DMS153 treated with DMSO at 0.1 percent for 48 hours (cell line): Measurements from ENCODE around the gene TEX10.
"Not testable (repeated sequence)": the region's sequence is repeated elsewhere in the genome, so short reads cannot be mapped to it uniquely, and the experiment has no call there.

Experiments used
- DNase-seq: peaks from one replicate; lab custom pipeline; 2025; ENCODE audit not compliant: unreplicated experiment; lab: John Stamatoyannopoulos, UW

Gene TEX10

DNA sequence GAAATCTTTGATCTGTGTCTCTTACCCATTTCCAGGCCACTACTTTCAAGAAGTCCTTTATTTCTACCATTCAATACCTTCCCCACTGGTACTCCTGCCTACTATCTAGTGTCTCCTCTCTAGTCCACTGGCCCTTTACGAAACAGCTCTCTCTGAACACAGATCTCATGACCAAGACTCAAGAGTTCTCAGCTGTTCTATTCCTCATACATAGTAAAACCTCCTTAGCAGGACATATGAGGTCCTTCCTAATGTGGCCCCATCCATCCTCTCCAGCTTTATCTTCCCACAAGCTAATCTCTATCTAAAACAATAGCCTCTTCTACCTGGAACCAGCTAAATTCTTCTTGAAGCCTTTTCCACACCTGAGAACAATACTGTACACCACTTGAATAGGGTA lies 2.6 kb downstream of the TEX10 start:
- no peak for DNase-seq

DNA sequence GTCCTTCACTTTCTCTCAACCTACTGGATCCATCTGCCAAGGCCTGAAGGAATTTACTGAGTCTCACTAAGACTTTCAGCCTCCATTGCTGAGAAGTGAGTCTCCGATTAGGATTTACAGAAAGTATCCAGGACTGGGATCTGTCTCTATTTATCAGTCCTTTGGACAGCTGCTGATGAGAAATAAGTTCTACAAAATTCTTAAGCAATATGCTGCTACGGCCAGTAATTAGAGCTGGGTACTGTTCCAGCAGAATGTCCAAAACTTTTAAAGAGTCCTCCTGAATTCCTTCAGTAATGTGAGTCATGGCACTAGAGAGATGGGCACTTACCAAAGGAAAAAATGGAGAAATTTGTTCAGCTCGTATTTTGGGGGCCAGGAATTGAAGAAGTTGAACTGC lies 5.9 kb downstream of the TEX10 start:
- DNase-seq = no peak

DNA sequence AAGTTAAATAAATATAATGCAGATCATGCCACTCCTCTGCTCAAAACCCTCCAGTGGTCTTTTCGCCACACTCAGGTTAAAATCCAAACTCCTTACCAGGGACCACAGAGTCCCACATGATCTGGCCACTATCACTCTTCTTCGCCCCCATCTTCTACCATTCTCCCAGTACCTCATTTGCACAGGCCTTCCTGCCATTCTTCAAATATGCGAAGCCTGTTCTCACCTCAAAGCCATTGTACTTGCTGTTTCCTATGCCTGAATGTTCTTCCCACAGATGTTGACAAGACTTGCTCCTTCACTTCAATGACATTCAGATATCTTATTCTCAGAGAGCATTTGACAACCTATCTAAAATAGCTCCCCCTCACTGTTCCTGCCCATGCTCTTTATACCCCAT lies 10.9 kb downstream of the TEX10 start:
- DNase-seq = no peak

DNA sequence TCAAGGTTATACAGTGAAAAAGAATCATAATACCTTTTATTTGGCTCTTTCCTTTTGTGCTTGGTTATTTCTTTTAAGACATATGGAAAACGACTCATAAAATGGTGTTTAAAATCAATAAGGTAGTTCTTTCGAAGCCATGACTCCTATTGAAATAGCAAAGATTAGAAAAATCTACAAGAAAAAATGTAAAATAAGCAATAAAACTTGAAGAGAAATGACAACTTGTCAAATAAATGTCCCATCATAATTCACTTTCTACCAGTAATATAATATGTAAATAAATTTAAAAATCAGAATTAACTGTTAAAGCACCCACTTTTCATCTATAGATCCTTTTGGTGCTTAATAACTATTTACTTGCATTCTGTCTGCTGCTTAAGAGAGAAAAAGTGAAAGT lies 12.5 kb downstream of the TEX10 start:
- no peak for DNase-seq

DNA sequence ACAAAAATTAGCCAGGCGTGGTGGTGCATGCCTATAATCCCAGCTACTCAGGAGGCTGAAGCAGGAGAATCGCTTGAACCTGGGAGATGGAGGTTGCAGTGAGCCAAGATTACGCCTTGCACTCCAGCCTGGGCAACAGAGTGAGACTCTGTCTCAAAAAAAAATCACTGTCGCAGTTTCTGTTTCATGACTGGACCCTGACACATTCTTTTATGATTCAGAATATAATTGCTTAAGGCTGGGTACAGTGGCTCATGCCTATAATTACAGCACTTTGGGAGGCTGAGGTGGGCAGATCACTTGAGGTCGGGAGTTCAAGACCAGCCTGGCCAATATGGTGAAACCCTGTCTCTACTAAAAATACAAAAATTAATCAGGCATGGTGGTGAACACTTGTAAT lies 14.0 kb downstream of the TEX10 start:
- not testable (repeated sequence) for DNase-seq

DNA sequence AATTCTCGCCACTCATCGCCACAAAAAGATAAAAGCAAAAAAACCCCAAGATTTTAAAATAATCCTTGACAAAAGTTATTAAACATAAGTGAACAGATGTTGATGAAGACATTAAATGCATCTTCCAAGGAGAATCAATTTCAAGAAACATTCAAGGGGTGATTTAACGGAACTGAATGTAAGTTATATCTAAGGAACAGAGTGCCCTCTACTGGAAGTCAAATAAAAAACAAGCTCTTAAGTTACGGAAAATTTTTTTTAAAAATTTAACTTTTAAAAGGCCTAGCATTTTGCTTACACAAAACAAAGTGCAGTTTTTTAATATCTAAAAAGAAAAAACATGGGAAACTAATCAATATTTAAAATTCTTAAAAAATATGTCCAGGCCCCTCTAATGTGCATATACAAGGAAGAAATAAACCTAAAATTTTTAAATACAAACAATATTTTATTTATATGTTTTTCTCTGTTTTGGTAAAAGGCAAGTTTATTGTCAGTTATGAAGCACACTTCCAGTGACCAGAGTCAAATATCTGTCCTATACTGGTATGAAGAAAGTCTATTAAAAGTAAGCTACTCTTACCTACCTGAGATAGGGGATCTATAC lies 28.0 kb downstream of the TEX10 start:
- peak; percentile 1 for DNase-seq

DNA sequence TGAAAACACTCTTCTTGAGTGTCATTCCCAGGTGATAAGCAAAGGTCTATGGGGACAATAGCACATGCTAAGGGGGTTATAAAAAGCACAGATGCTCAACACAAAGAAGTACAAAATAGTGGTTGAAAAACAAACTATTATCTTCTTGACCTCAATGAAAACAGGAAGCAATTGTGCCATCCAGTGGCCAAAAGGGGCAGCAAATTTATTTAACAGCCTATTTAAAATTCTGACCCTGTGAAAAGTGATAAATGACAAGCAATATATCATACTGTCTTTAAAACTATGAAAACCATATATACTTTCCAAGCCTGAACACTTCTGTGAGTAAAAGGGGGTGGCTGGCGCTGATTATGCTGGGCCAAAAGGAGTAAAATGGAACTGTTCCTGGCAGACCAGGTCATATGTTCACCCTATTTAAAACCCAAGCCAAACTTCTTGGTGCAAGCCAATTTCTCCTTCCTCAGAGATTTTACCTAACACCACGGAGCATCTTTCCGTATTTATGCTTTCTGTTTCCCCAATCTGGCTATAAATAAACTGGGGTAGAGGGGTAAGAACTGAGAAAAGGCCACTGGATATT lies 29.7 kb downstream of the TEX10 start:
- DNase-seq = peak; percentile 13

DNA sequence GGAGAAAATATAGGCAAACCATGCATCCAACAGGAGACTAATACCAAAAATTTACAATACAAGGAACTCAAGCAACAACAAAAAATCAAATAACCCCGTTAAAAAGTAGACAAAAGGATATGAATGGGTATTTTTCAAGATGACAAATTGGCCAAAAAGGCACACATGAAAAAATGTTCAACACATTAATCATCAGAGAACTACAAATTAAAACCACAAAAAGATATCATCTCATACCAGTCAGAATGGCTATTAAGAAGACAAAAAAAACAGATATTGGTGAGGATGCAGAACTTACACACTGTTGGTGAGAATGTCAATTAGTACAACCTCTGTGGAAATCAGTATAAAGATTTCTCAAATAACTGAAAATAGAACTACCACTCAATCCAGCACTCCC lies 35.0 kb downstream of the TEX10 start:
- no peak for DNase-seq

DNA sequence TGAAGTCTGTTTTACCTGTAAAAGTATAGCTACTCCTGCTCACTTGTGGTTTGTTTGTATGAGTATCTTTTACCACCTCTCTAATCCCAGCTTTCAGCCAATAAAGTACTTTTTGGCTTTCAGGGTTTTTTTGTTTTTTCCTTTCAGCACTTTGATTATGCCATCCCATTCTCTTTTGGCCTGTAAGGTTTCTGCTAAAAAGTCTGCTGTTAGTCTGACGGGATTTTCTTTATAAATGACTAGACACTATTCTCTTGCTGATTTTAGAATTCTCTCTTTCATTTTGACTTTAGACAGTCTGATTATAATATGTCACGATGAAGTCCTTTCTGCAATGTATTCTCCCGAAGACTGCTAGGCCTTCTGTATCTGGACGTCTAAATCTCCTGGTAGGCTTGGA lies 37.2 kb downstream of the TEX10 start:
- no peak for DNase-seq

DNA sequence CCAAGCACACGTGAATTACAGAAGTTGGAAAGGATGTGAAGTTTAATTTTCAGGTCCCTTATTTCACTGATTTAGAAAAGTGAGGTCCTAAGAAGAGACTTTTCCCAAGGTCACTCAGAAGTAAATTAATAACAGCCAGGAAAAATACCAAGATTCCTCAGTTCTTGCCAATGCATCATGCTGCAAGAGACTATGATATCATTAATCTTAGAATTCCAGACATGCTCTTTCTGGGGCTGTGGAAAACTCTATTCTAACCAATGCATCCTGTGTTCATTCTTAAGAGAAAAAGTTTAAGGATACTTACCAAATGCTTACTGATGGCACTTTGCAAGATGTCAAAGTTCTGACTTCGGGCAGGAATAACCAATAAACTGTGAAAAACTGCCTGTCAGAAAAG lies 42.8 kb downstream of the TEX10 start:
- DNase-seq = no peak

DNA sequence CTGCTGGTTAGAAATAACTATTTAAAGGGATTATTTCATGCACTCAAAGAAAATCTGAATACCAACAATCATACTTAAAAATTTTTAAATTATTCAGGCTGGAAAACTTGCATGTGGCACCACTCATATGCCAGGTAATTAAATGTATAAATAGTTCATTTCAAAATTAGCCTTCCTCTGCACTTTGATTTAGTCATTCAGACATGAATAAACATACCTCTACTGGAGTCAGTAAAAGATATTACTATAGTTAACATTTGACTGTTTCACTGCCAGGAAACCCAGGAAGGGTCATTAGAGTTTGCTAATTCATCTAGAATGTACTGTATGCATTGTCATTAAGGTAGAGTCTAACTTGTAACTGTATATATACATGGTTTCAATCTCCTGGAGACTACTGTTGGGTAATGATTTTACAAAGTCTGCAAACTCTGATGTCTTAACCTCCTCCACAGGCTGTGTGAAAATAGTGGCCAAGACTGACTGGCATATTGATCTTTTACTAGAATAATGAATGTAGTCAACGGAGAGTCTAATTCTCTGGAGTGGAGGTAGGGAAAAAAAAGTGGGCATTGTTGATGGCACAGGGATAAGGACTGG lies 43.7 kb downstream of the TEX10 start:
- DNase-seq = no peak

DNA sequence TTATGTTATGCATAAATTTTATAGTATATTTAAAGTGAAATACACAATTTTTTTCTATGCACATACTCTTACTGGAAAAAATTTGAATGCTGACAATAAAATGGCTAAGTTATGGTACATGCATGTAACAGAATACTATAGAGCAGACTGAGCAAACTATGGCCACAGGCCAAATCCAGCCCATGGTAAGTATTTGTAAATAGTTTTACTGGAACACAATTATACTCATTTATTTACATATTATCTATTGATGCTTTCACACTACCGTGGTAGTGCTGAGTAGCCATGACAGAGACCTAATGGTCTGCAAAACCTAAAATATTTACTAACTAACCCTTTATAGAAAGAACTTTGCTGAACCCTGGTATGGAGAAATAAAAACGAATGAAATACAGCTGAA lies 45.7 kb downstream of the TEX10 start:
- DNase-seq = no peak

DNA sequence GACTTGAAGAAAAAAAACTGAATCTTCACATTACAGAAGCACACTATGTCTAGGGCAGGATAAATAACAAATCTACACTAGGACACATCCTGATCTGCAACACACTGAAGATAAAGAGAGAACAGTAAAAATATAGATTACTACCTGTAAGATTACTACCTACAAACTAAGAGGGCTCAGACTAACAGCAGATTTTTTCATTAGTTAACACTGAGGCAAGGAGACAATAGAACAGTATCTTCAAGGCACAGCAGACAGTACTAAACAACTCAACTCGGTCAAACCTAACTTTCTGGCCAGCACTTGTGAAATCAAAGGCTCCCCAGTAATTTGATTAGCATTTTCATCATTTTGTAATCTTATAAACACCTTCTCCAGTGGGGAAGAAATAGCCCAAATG lies 46.5 kb downstream of the TEX10 start:
- no peak for DNase-seq

DNA sequence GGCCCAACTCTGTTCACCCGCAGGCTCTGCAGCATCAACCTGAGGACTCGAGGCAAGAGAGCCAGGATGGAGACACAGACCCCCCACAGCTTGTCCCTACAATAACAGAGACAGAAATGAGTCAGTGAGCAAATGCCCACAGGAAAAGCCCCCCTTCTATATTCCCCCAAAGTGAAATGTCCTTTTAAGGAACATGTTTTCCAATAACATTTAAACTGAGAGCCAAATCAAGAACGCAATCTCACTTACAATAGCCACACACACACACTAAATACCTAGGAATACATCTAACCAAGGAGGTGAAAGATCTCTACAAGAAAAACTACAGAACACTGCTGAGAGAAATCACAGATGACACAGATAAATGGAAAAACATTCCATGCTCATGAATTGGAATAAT lies 49.0 kb downstream of the TEX10 start:
- DNase-seq = no peak

DNA sequence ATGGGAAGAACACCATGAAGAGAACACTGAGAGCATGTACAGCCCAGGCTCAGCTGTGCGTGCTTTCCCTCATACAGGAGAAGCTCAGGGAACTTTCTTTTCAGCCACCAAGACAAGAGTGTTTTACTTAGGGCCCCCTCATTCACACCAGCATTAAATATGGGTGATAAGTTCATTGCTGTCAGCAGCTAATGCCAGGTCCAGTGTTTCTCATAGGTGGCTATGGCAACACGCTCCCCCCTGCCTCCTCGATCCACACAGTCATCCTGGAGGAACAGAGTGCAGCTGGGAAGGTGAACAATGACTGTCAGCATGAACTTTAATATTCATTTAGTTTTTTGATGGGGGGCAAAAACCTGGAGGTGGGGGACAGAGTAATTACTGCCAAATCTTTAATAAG lies 54.4 kb downstream of the TEX10 start:
- DNase-seq = no peak

DNA sequence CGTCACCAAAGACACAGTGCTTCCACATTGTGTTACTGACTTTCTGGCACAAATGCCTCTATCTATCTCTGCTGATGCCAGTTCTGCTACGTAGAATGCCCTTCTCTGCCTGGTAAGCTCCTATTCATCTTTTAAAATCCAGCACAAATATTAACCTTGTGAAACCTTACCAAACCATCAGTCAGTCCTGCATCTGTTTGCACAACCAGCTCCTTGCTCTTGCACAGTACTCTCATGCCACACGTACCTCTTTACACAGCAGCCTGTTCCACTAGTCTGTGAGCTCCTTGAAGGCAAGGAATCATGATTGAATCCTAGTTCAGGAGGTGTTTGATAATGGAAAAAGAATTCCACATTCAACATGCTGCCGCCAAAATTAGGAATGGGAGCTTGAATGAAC lies 56.3 kb downstream of the TEX10 start:
- DNase-seq = no peak

DNA sequence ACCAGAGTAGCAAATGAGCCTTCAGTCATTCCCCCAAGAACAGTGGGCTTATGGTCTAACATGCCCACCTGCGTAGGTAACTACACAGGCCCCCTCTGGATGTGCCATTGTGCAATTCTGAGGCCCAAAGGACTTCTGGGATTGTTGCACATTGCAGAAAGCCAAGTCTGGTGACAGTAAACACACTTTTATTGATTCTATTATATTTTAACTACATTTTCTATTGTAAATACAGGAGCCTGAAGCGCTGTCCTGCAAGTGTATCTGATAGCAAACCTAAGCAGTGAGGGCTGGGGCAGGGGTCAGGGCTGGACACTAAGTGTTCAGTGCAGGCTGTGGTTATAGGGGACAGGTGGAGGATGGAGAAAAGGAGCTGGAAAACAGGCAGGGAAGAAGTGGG lies 57.5 kb downstream of the TEX10 start:
- no peak for DNase-seq

DNA sequence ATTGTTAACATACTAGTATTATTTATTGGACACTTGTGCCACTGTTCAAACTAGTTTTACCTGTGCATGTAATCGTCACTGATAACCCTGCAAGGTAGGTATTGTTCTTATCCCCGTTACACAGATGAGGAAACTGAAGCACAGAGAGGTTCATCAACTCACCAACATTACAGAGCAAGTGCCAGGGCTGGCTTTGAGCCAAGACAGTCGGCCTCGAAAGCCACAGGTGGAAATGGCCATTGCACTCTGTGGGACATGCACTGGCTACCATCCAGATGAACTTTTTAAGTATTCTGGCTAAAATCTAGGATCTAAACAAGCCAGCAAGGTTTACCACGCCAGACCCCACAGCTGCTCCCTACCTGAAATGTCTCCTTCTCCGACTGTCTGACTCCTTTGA lies 57.9 kb downstream of the TEX10 start:
- no peak for DNase-seq

DNA sequence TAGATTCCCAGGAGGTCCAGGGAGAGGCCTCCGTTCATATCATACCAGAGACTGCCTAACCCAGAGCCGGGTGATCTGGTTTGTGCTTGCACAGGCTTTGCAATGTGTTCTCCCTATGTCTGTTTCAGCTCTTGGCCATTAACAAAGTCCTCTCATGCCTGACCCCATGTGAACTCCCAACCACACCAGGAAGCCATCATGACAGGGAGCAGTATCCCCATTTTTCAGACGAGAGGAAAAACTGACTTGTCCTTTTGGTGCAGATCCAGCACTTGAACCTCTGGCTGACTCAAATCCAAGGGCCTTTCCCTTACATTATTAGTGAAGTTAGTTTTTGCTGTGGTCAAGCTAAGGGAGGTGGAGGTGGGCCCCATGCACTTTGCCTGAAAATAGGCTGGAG lies 58.4 kb downstream of the TEX10 start:
- DNase-seq = no peak

DNA sequence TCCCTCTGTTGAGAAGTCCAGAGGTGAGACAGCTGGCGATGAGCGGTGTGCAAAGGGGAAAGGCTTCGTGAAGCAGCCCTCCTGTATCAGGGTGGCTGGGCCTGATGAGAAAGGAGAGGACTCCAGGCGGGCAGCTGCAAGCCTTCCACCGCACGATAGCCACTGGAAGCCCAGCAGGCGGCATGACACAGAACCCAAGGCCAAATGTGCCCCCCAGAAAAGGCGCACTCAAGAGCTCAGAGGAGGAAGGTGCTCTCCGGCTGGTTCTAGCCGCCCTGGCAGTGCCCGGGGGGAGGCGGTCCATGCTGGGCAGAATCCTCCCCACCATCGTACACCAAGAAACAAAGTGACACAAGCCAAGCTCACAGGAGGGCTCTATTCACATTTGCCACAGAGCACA lies 60.3 kb downstream of the TEX10 start:
- no peak for DNase-seq

DNA sequence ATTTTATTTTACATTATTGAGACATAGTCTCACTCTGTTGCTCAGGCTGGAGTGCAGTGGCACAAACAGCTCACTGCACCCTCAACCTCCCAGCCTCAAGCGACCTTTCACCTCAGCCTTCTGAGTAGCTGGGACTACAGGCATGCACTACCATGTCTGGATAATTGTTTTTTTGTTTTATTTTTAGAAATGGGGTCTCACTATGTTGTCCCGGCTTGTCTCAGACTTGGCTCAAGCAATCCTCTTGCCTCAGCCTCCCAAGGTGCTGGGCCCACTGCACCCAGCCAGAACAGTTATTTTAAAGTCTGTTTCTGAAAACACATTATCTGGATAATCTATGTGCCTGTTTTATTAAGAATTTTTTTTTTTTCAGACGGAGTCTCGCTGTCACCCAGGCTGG lies 62.0 kb downstream of the TEX10 start:
- DNase-seq = no peak

DNA sequence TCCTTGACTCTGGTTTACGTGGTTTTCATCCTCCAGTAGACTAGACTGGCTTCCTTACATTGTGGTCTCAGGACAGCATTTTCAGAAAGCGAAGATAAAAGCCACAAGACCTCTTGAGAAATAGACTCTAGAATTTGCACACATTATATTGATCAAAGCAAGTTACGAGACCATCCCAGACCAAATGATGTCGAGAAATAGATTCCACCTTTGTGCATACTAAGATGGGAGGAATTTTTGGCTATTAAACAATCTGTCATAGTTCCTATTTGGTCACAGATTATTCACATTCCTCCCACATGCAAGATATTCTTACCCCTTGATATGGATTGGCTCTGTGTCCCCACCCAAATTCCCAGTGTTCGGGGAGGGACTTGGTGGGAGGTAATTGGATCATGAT lies 65.6 kb downstream of the TEX10 start:
- no peak for DNase-seq

DNA sequence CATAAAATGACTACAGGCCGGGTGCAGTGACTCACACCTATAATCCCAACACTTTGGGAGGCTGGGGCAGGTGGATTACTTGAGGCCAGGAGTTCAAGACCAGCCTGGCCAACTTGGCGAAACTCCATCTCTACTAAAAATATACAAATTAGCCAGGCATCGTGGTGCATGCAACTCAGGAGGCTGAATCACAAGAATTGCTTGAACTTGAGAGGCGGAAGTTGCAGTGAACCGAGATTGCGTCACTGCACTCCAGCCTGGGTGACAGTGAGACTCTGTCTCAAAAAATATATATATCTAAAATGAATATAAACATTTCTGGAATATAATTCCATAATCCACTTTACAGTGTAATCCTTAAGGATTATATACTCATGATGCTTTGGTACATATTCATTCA lies 66.5 kb downstream of the TEX10 start:
- DNase-seq = no peak
